Renal pelvis (tissue), 3 donors: ENCODE results near the gene HTATIP2. TPM values are rescaled to one million over a fixed set of nuclear protein-coding genes. Genes with fewer than 3 reads are reported as not detected.

ENCODE experiments used
- polyA plus RNA-seq, 3 donors: library from polyadenylated mRNA; unstranded; fragments of 120-200 nt; gene quantifications; one replicate each; pipeline ENCODE4 v1.2.1, GENCODE V29; 2013; ENCODE audit not compliant: insufficient read length in 3 of 3

Gene HTATIP2
- polyA plus RNA-seq, 3 donors, result 2.8 to 3.7 (median 3.2) TPM

Other genes with a start within 250 kb of the HTATIP2 start
- not detected for gene DBX1, start 203.2 kb upstream of the HTATIP2 start, polyA plus RNA-seq
- 10 to 100 TPM; 15.7 to 18.7 (median 18.4) TPM for gene PRMT3, start 24.0 kb downstream of the HTATIP2 start, polyA plus RNA-seq
- under 1 TPM; 0.11 to 0.34 (median 0.19) TPM for gene SLC6A5, start 235.9 kb downstream of the HTATIP2 start, polyA plus RNA-seq